Esophagus squamous epithelium (tissue), 4 donors: ENCODE measurements around the gene ITGAX.

Experiments
- CTCF ChIP-seq, 6 experiments: fragments of 450-650 bp in 4 of 6; fragments of 200-600 bp in 2 of 6; sonication (generic) in 2 of 6; IDR thresholded peaks; one replicate each; pipeline ENCODE4 v1.5.1; 2016 to 2019; ENCODE audit warnings: antibody characterized with exemption in 6 of 6, mild to moderate bottlenecking in 4 of 6, moderate library complexity in 4 of 6
- POLR2A ChIP-seq, 4 donors: fragments of 450-650 bp; IDR thresholded peaks; one replicate each; pipeline ENCODE4 v1.6.1; 2017; ENCODE audit warnings: antibody characterized with exemption in 4 of 4, mild to moderate bottlenecking in 4 of 4, moderate library complexity in 3 of 4

GRCh38 chr16:31325171-31325570, 29.8 kb upstream of the ITGAX start:
- TF ChIP-seq CTCF (IDR thresholded peaks at IDR 0.05) (no peak), POLR2A (IDR thresholded peaks at IDR 0.05) (no peak)
